Measurements from ENCODE around the gene TRIM47. TPM values are rescaled to one million over a fixed set of nuclear protein-coding genes. Genes with fewer than 3 reads are reported as not detected.

Gene TRIM47
- total and polyA plus RNA-seq, 7 donors, result 8.4 to 17.1 (median 10.9) TPM

DNA sequence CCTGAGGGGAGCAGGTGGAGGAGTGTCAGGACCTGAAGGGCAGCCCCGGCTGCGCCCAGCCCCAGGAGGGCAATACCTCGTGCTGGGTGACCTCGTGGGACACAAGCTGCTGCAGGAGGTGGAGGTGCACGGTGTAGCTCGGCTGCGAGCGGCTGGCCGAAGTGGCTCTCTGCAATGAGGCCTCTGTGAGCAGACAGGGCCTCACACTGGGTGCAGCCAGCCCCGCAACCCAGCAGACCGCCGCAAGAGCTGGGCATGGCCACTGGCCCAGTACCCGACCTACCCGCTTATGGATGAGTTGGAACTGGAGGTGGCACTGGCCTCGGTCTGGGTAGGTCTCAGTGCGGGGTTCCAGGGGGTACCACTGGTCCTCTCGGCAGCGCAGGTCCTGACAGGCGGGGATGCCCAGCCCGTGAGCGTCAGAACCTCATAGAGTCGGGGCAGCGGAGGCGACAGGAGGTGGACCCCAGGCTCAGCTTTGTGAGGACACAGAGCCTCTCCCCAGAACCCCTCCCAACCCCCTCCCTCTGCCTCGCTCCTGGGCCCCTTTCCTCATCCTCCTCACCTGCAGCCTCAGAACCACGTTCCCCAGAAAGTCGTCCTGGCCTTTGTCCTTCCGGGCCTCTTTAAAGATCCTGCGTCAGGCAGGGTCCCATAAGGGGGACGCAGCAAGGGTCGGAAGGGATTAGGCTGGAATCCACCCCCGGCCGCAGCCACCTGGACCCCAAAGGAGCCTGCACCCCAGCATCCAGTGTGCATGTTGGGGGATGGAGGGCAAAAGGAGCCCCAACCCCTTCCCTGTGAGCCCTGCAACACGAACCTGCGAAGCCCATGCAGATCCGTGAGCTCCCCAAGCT is 38.2 kb downstream of the TRIM47 start:
- no peak overlapping the region for H3K4me3 ChIP-seq
- H3K27me3 ChIP-seq (ENCODE audit: insufficient read depth in 3 of 3, low read length in 2 of 3), result no peaks in the 10 kb centered on the region
- no peak for ATAC-seq
- DNase-seq, result no peak
- H3K27ac ChIP-seq, result no peak overlapping the region
- H3K4me1 ChIP-seq, result peaks cover 7% of the 10 kb centered on the region
- no peaks in the 10 kb centered on the region for H3K9me3 ChIP-seq
- intact Hi-C loops (cut with DNase I), result no loop called here
- TF ChIP-seq CTCF (IDR thresholded peaks at IDR 0.05), result no peak
- H3K36me3 ChIP-seq (ENCODE audit: insufficient read depth in 1 of 2, low read depth in 1 of 2), result peaks cover 0 to 33% of the 10 kb centered on the region in 2 donors
- WGBS, 3 donors, result 90 to 93% (median 91%) methylated on average over 33 to 36 of the region's 36 CpGs

DNA sequence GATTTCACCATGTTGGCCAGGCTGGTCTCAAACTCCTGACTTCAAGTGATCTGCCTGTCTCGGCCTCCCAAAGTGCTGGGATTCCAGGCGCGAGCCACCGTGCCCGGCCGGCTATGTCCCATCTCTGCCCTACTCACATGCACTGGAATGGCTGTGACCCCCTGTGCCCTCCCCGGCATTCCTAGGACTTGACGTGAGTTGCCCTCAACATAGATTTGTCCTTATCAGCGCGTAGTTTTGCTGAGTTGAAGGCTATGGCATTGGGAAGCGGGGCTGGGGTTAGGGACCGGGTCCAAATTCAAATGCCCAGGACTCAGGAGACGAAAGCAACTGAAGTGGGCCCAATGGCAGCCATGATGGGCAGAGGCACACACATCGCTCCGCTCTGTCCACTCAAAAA is 40.0 kb downstream of the TRIM47 start:
- ATAC-seq, result no peak
- Histone ChIP-seq H3K4me1 (no peaks in the 10 kb centered on the region), H3K27me3 (ENCODE audit: insufficient read depth in 3 of 3, low read length in 2 of 3) (no peaks in the 10 kb centered on the region), H3K36me3 (ENCODE audit: insufficient read depth in 1 of 2, low read depth in 1 of 2) (peaks cover 0 to 39% of the 10 kb centered on the region in 2 donors), H3K4me3 (no peak overlapping the region), H3K9me3 (no peaks in the 10 kb centered on the region), H3K27ac (no peak overlapping the region)
- TF ChIP-seq CTCF (IDR thresholded peaks at IDR 0.05), result no peak
- WGBS, 3 donors, result 94 to 96% (median 95%) methylated on average over 15 of the region's 15 CpGs
- DNase-seq, result no peak
- intact Hi-C loops (cut with DNase I), result no loop called here

GRCh38 chr17:75837899-75838298 is 40.5 kb downstream of the TRIM47 start:
- no peaks in the 10 kb centered on the region for H3K27me3 ChIP-seq (ENCODE audit: insufficient read depth in 3 of 3, low read length in 2 of 3)
- peaks cover 0 to 44% of the 10 kb centered on the region in 2 donors for H3K36me3 ChIP-seq (ENCODE audit: insufficient read depth in 1 of 2, low read depth in 1 of 2)
- H3K4me3 ChIP-seq, result no peak overlapping the region
- no peak for TF ChIP-seq CTCF (IDR thresholded peaks at IDR 0.05)
- no peaks in the 10 kb centered on the region for H3K9me3 ChIP-seq
- ATAC-seq (no peak), DNase-seq (no peak)
- WGBS, 3 donors, result 59 to 71% (median 63%) methylated on average over 7 of the region's 7 CpGs
- no peak overlapping the region for H3K27ac ChIP-seq
- H3K4me1 ChIP-seq, result no peaks in the 10 kb centered on the region
- intact Hi-C loops (cut with DNase I), result no loop called here

- DNase-seq (no peak), ATAC-seq (no peak)
- H3K27ac ChIP-seq, result no peak overlapping the region
- intact Hi-C loops (cut with DNase I), result no loop called here
- H3K4me1 ChIP-seq, result no peaks in the 10 kb centered on the region
- H3K27me3 ChIP-seq (ENCODE audit: insufficient read depth in 3 of 3, low read length in 2 of 3), result no peaks in the 10 kb centered on the region
- no peaks in the 10 kb centered on the region for H3K9me3 ChIP-seq
- 83 to 93% (median 93%) methylated on average over 9 of the region's 9 CpGs for WGBS, 3 donors
- H3K36me3 ChIP-seq (ENCODE audit: insufficient read depth in 1 of 2, low read depth in 1 of 2), result peaks cover 0 to 50% of the 10 kb centered on the region in 2 donors
- TF ChIP-seq CTCF (IDR thresholded peaks at IDR 0.05), result no peak
- H3K4me3 ChIP-seq, result no peak overlapping the region
Measured at GRCh38 chr17:75836605-75837004, 41.8 kb downstream of the TRIM47 start.

DNA sequence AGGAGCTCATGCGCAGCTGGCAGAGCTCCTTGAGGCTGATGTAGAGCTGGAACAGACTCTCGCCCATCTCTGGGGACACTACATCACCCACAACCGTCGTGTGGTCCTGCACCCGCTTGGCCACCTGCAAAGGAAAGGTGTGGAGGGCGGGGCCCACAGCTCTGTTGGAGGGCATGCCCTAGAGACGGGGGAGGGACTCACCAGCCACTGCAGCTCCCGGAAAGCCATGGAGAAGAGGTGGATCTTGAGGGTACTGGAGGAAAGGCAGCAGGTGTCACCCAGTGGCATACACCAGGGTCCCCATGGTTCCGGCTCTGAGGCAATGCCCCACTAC is 42.8 kb downstream of the TRIM47 start:
- Histone ChIP-seq H3K9me3 (no peaks in the 10 kb centered on the region), H3K36me3 (ENCODE audit: insufficient read depth in 1 of 2, low read depth in 1 of 2) (peaks cover 0 to 53% of the 10 kb centered on the region in 2 donors), H3K4me1 (no peaks in the 10 kb centered on the region), H3K27me3 (ENCODE audit: insufficient read depth in 3 of 3, low read length in 2 of 3) (no peaks in the 10 kb centered on the region), H3K4me3 (no peak overlapping the region), H3K27ac (no peak overlapping the region)
- intact Hi-C loops (cut with DNase I), result no loop called here
- WGBS, 3 donors, result 74 to 78% (median 75%) methylated on average over 9 of the region's 9 CpGs
- no peak for DNase-seq
- TF ChIP-seq CTCF (IDR thresholded peaks at IDR 0.05), result no peak
- no peak for ATAC-seq
